ENCODE measurements around the gene IGF1.

DNA sequence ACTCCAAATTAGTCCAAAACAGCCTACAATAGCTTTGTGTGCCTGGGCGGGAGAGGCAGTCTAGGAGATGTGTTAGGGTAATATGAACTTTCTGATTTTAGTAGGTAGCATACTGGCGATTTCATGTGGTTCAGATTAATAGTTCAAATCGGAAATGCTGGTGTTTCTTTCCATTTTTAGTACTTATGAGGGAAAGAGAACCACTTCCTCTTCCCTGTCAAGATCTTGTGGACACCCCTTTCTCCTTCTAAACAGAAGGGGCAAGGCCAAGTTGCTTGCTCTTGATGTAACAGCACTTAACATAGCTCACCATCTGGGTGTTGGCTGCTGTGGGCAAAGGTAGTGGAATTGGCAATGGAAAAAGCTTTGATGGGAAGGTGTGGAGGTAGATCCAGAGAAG lies 32.2 kb upstream of the IGF1 start:
- TF ChIP-seq, protein P1, sequence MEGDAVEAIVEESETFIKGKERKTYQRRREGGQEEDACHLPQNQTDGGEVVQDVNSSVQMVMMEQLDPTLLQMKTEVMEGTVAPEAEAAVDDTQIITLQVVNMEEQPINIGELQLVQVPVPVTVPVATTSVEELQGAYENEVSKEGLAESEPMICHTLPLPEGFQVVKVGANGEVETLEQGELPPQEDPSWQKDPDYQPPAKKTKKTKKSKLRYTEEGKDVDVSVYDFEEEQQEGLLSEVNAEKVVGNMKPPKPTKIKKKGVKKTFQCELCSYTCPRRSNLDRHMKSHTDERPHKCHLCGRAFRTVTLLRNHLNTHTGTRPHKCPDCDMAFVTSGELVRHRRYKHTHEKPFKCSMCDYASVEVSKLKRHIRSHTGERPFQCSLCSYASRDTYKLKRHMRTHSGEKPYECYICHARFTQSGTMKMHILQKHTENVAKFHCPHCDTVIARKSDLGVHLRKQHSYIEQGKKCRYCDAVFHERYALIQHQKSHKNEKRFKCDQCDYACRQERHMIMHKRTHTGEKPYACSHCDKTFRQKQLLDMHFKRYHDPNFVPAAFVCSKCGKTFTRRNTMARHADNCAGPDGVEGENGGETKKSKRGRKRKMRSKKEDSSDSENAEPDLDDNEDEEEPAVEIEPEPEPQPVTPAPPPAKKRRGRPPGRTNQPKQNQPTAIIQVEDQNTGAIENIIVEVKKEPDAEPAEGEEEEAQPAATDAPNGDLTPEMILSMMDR (IDR thresholded peaks at IDR 0.05): no peak
- TF ChIP-seq POLR2A (IDR thresholded peaks at IDR 0.05): no peak

All from testis (tissue), 2 donors.